Ascending aorta (tissue), 2 donors: ENCODE data around the gene STOX1. TPM values are rescaled to one million over a fixed set of nuclear protein-coding genes. Genes with fewer than 3 reads are reported as not detected.

Source experiments
- DNase-seq, 2 donors: peaks; one replicate each; pipeline ENCODE4 v3.0.0-alpha.2; 2019; ENCODE audit warnings: low spot score in 2 of 2
- H3K27ac ChIP-seq, 2 donors: fragments of 200-600 bp; sonication (generic); one replicate each; pipeline ENCODE4 v1.5.1; 2016 to 2017; ENCODE audit warnings: mild to moderate bottlenecking in 1 of 2
- H3K27me3 ChIP-seq: fragments of 200-600 bp; sonication (generic); one replicate; pipeline ENCODE4 v1.5.1; 2017
- H3K36me3 ChIP-seq, 2 donors: fragments of 200-600 bp; sonication (generic); one replicate each; pipeline ENCODE4 v1.5.1; 2016
- H3K4me1 ChIP-seq, 2 donors: fragments of 200-600 bp; sonication (generic); one replicate each; pipeline ENCODE4 v1.5.1; 2016 to 2017; ENCODE audit warnings: mild to moderate bottlenecking in 1 of 2
- H3K4me3 ChIP-seq, 2 donors: fragments of 200-600 bp; sonication (generic); one replicate each; pipeline ENCODE4 v1.5.1; 2016 to 2017; ENCODE audit warnings: mild to moderate bottlenecking in 1 of 2
- H3K9me3 ChIP-seq, 2 donors: fragments of 200-600 bp; sonication (generic); one replicate each; pipeline ENCODE4 v1.5.1; 2016
- CTCF ChIP-seq, 3 experiments: fragments of 200-600 bp in 2 of 3; fragments of 450-650 bp in 1 of 3; sonication (generic) in 2 of 3; IDR thresholded peaks; one replicate each; pipeline ENCODE4 v1.5.1; 2016 to 2019; ENCODE audit warnings: antibody characterized with exemption in 3 of 3, mild to moderate bottlenecking in 1 of 3, moderate library complexity in 1 of 3
- intact Hi-C: fragments of 100-400 bp; cut with DNase I; formaldehyde crosslinking; loops from one replicate; pipeline ENCODE4 v1.15.1; 2023
- total RNA-seq: library from RNA; depleted of rRNA; stranded (reverse); fragments of >200 nt; gene quantifications from one replicate; pipeline ENCODE4 v1.1.0, GENCODE V29; 2016

STOX1 gene
- 0.11 TPM for total RNA-seq

- no peaks in the 10 kb centered on the region for H3K27me3 ChIP-seq
- H3K4me3 ChIP-seq, result peak within 1 kb of the TSS; percentile 53 to 67
- DNase-seq, result no peak
- H3K9me3 ChIP-seq, result no peaks in the 10 kb centered on the region
- H3K36me3 ChIP-seq, result no peaks in the 10 kb centered on the region
- TF ChIP-seq CTCF (IDR thresholded peaks at IDR 0.05), result no peak
- intact Hi-C loops, result no loop called here
- no peaks in the 10 kb centered on the region for H3K4me1 ChIP-seq
- no peak within 1 kb of the TSS for H3K27ac ChIP-seq
Measured at GRCh38 chr10:68826764-68827591, at the start of gene STOX1. Gene STOX1 (plus strand): TSS chr10:68827531. CDS start chr10:68827624, 93 bp downstream.

- DNase-seq, result no peak
- Histone ChIP-seq H3K4me3 (no peak overlapping the region), H3K4me1 (no peaks in the 10 kb centered on the region), H3K36me3 (peaks cover 37 to 79% of the 10 kb centered on the region in 2 donors), H3K27ac (no peak overlapping the region), H3K27me3 (no peaks in the 10 kb centered on the region), H3K9me3 (no peaks in the 10 kb centered on the region)
- intact Hi-C loops, result no loop called here
- TF ChIP-seq CTCF (IDR thresholded peaks at IDR 0.05), result no peak
Measured at GRCh38 chr10:68781613-68782574, 45.4 kb upstream of the STOX1 start.

- peaks cover 31 to 81% of the 10 kb centered on the region in 2 donors for H3K36me3 ChIP-seq
- DNase-seq, result no peak
- no peak overlapping the region for H3K27ac ChIP-seq
- no peaks in the 10 kb centered on the region for H3K27me3 ChIP-seq
- no peak for TF ChIP-seq CTCF (IDR thresholded peaks at IDR 0.05)
- intact Hi-C loops, result no loop called here
- H3K4me3 ChIP-seq, result no peak overlapping the region
- no peaks in the 10 kb centered on the region for H3K9me3 ChIP-seq
- no peaks in the 10 kb centered on the region for H3K4me1 ChIP-seq
Measured at GRCh38 chr10:68784476-68784875, 42.9 kb upstream of the STOX1 start.

- Histone ChIP-seq H3K36me3 (peaks cover 50 to 98% of the 10 kb centered on the region in 2 donors), H3K4me3 (no peak overlapping the region), H3K4me1 (no peaks in the 10 kb centered on the region), H3K9me3 (no peaks in the 10 kb centered on the region), H3K27me3 (no peaks in the 10 kb centered on the region), H3K27ac (no peak overlapping the region)
- no peak for TF ChIP-seq CTCF (IDR thresholded peaks at IDR 0.05)
- intact Hi-C loops, result no loop called here
- DNase-seq, result no peak
Measured at GRCh38 chr10:68787813-68788212, 39.5 kb upstream of the STOX1 start.

GRCh38 chr10:68790476-68790875 is 36.9 kb upstream of the STOX1 start:
- Histone ChIP-seq H3K27ac (no peak overlapping the region), H3K4me3 (no peak overlapping the region), H3K4me1 (no peaks in the 10 kb centered on the region), H3K27me3 (no peaks in the 10 kb centered on the region), H3K9me3 (no peaks in the 10 kb centered on the region), H3K36me3 (peaks cover 52 to 90% of the 10 kb centered on the region in 2 donors)
- intact Hi-C loops, result loop anchor here (5.0 kb wide), 1 partner anchor 107 kb away; no protein-coding TSS in a partner anchor
- no peak for TF ChIP-seq CTCF (IDR thresholded peaks at IDR 0.05)
- no peak for DNase-seq
